ENCODE measurements around the gene NLK.
A peak's percentile ranks its signal among the peaks of the same experiment; 100 is the strongest.

NLK gene

GRCh38 chr17:28112181-28112580 lies 69.7 kb downstream of the NLK start:
- TF ChIP-seq CTCF (conservative IDR thresholded peaks at IDR 0.05; ENCODE audit: low read length) = no peak
- no peak overlapping the region for H3K4me3 ChIP-seq (ENCODE audit: low read length)
- no peak for DNase-seq (ENCODE audit: low read depth)

- peak; percentile 39 for DNase-seq (ENCODE audit: low read depth)
- no peak overlapping the region for H3K4me3 ChIP-seq (ENCODE audit: low read length)
- TF ChIP-seq CTCF (conservative IDR thresholded peaks at IDR 0.05; ENCODE audit: low read length) = no peak
These were observed 70.1 kb downstream of the NLK start for GRCh38 chr17:28112606-28113005.

- no peak for DNase-seq (ENCODE audit: low read depth)
- no peak for TF ChIP-seq CTCF (conservative IDR thresholded peaks at IDR 0.05; ENCODE audit: low read length)
- no peak overlapping the region for H3K4me3 ChIP-seq (ENCODE audit: low read length)
These were observed 70.8 kb downstream of the NLK start for GRCh38 chr17:28113269-28113668.

GRCh38 chr17:28115046-28115445 lies 72.6 kb downstream of the NLK start:
- no peak overlapping the region for H3K4me3 ChIP-seq (ENCODE audit: low read length)
- no peak for TF ChIP-seq CTCF (conservative IDR thresholded peaks at IDR 0.05; ENCODE audit: low read length)
- no peak for DNase-seq (ENCODE audit: low read depth)

- H3K4me3 ChIP-seq (ENCODE audit: low read length) = no peak overlapping the region
These were observed 74.8 kb downstream of the NLK start for GRCh38 chr17:28117304-28117703.

GRCh38 chr17:28118362-28118761 lies 75.9 kb downstream of the NLK start:
- no peak for DNase-seq (ENCODE audit: low read depth)
- no peak for TF ChIP-seq CTCF (conservative IDR thresholded peaks at IDR 0.05; ENCODE audit: low read length)
- H3K4me3 ChIP-seq (ENCODE audit: low read length) = no peak overlapping the region

More at GRCh38 chr17:28117304-28117703, 74.8 kb downstream of the NLK start:
- TF ChIP-seq CTCF (conservative IDR thresholded peaks at IDR 0.05; ENCODE audit: low read length) = no peak
- no peak for DNase-seq (ENCODE audit: low read depth)

- no peak overlapping the region for H3K4me3 ChIP-seq (ENCODE audit: low read length)
- no peak for DNase-seq (ENCODE audit: low read depth)
- no peak for TF ChIP-seq CTCF (conservative IDR thresholded peaks at IDR 0.05; ENCODE audit: low read length)
These were observed 76.6 kb downstream of the NLK start for GRCh38 chr17:28119046-28119445.
